Type B pancreatic cell (in vitro differentiated cells): ENCODE data around the gene PRSS38. TPM values are rescaled to one million over a fixed set of nuclear protein-coding genes. Genes with fewer than 3 reads are reported as not detected.

ENCODE experiments used
- DNase-seq: peaks from one replicate; pipeline ENCODE4 v3.0.0; 2021; ENCODE audit warnings: mixed read lengths; ENCODE audit not compliant: unreplicated experiment; ENCODE audit errors: extremely low spot score
- H3K27ac Mint-ChIP-seq: 2 replicates; pipeline ENCODE4 v1.8.0; 2021; ENCODE audit warnings: mild to moderate bottlenecking, mixed read lengths
- H3K27me3 Mint-ChIP-seq: 2 replicates; pipeline ENCODE4 v1.8.0; 2021; ENCODE audit warnings: mixed read lengths
- H3K36me3 Mint-ChIP-seq: 2 replicates; pipeline ENCODE4 v1.8.0; 2021; ENCODE audit warnings: mixed read lengths
- H3K4me1 Mint-ChIP-seq: one replicate; pipeline ENCODE4 v1.8.0; 2021; ENCODE audit warnings: mixed read lengths; ENCODE audit not compliant: unreplicated experiment
- H3K4me3 Mint-ChIP-seq: 2 replicates; pipeline ENCODE4 v1.8.0; 2021; ENCODE audit warnings: mild to moderate bottlenecking, mixed read lengths
- H3K9me3 Mint-ChIP-seq: 2 replicates; pipeline ENCODE4 v1.8.0; 2021; ENCODE audit warnings: mixed read lengths
- total RNA-seq: library from RNA; stranded (reverse); gene quantifications from 2 replicates; pipeline ENCODE4 v1.2.1, GENCODE V29; 2021; ENCODE audit warnings: low replicate concordance
- TF ChIP-seq, protein P1 (sequence below): fragments of 200-600 bp; sonication (generic); conservative IDR thresholded peaks from 2 replicates; pipeline ENCODE4 v1.5.0; 2021; ENCODE audit warnings: antibody characterized with exemption, mild to moderate bottlenecking

Gene PRSS38
- total RNA-seq, 1 donor from 2014 or later, result not detected

GRCh38 chr1:227793079-227793947 lies 22.2 kb upstream of the PRSS38 start:
- TF ChIP-seq, protein P1, sequence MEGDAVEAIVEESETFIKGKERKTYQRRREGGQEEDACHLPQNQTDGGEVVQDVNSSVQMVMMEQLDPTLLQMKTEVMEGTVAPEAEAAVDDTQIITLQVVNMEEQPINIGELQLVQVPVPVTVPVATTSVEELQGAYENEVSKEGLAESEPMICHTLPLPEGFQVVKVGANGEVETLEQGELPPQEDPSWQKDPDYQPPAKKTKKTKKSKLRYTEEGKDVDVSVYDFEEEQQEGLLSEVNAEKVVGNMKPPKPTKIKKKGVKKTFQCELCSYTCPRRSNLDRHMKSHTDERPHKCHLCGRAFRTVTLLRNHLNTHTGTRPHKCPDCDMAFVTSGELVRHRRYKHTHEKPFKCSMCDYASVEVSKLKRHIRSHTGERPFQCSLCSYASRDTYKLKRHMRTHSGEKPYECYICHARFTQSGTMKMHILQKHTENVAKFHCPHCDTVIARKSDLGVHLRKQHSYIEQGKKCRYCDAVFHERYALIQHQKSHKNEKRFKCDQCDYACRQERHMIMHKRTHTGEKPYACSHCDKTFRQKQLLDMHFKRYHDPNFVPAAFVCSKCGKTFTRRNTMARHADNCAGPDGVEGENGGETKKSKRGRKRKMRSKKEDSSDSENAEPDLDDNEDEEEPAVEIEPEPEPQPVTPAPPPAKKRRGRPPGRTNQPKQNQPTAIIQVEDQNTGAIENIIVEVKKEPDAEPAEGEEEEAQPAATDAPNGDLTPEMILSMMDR, result no peak
- peak; percentile 64 for DNase-seq
- Mint-ChIP-seq H3K27ac (no peak overlapping the region), H3K4me1 (peaks cover 12% of the 10 kb centered on the region), H3K36me3 (no peaks in the 10 kb centered on the region), H3K9me3 (no peaks in the 10 kb centered on the region), H3K27me3 (peaks cover under 1% of the 10 kb centered on the region), H3K4me3 (no peak overlapping the region)

DNA sequence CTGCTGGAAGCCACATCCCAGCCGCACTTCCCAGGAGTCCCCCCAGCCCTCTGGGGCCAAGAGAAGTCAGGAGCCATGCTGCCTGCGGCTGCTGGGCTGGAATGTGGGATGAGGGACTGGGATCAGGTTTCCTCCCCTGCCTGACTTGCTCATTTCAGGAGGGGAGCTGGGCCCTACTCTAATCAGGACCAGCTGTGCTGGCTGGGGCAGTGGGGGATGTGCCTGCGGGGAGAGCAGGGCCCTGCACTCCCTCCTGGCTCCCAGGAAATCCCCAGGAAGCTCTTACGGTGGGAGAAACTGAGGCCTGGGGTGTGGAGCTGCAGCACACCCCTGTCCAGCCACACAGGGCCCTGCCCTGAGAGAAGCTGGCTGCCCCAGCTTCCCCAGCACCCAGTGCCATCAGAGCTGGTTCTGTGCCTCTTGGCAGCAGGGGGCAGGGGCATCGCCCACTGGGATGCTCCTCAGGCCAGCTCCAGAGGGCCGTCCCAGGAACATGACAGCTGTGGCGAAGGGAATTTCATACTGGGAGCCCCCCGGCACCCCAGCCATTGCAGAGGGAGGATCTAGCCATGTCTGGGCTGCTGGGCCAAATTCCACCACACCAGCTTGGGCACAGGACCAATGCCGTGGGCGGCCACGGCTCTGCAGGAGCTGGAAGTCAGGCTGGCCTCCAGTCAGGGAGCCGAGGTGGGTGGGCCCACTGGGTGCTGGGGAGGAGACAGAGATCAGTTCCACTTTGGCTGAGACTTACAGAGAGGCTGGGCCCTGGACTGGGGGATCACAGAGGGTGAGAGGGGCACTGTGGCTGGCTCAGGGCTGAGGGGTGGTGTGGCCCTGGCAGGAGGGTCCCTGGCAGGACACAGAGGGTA lies 21.3 kb upstream of the PRSS38 start:
- H3K27me3 Mint-ChIP-seq, result peaks cover 6% of the 10 kb centered on the region
- H3K27ac Mint-ChIP-seq, result no peak overlapping the region
- TF ChIP-seq, protein P1, result no peak
- H3K9me3 Mint-ChIP-seq, result no peaks in the 10 kb centered on the region
- peak; percentile 74 for DNase-seq
- no peaks in the 10 kb centered on the region for H3K36me3 Mint-ChIP-seq
- H3K4me1 Mint-ChIP-seq, result peaks cover 12% of the 10 kb centered on the region
- H3K4me3 Mint-ChIP-seq, result no peak overlapping the region

DNA sequence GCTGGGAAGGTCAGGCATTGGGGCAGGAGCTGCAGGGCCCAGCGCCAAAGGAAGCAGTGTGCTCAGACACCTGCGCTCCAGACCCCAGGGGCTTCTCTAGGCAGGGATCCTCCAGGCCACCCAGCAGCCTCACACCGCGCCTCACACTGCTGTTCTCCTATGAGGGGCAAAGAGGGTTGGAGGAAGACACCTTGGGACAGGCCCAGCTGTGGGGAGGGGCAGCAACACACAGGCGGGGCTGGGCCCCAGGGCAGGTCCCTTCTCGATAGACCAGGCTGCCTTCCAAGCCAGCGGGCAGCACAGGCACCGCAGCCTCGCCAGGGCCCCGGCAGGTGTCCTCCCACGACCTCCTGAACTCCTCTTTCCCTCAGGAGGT lies 20.7 kb upstream of the PRSS38 start:
- no peak overlapping the region for H3K4me3 Mint-ChIP-seq
- no peaks in the 10 kb centered on the region for H3K9me3 Mint-ChIP-seq
- no peaks in the 10 kb centered on the region for H3K36me3 Mint-ChIP-seq
- TF ChIP-seq, protein P1, result no peak
- H3K27ac Mint-ChIP-seq, result no peak overlapping the region
- H3K27me3 Mint-ChIP-seq, result peaks cover 10% of the 10 kb centered on the region
- H3K4me1 Mint-ChIP-seq, result peaks cover 12% of the 10 kb centered on the region
- DNase-seq, result peak; percentile 65

- Mint-ChIP-seq H3K36me3 (no peaks in the 10 kb centered on the region), H3K9me3 (no peaks in the 10 kb centered on the region), H3K27ac (no peak overlapping the region), H3K27me3 (peaks cover 10% of the 10 kb centered on the region), H3K4me3 (no peak overlapping the region), H3K4me1 (peaks cover 12% of the 10 kb centered on the region)
- TF ChIP-seq, protein P1, result no peak
- no peak for DNase-seq
Measured at GRCh38 chr1:227795732-227796131, 19.7 kb upstream of the PRSS38 start.

- Mint-ChIP-seq H3K4me3 (no peak overlapping the region), H3K4me1 (peaks cover 12% of the 10 kb centered on the region), H3K27ac (no peak overlapping the region), H3K36me3 (no peaks in the 10 kb centered on the region), H3K27me3 (peaks cover 10% of the 10 kb centered on the region), H3K9me3 (no peaks in the 10 kb centered on the region)
- DNase-seq, result peak; percentile 66
- TF ChIP-seq, protein P1, result no peak
Measured at GRCh38 chr1:227796359-227796915, 19.0 kb upstream of the PRSS38 start.
